Progenitor cell of endocrine pancreas (in vitro differentiated cells): ENCODE measurements around the gene ARHGAP26. TPM values are rescaled to one million over a fixed set of nuclear protein-coding genes. Genes with fewer than 3 reads are reported as not detected.

ENCODE experiments used
- DNase-seq: peaks from one replicate; pipeline ENCODE4 v3.0.0; 2021; ENCODE audit warnings: low spot score; ENCODE audit not compliant: unreplicated experiment
- H3K27ac Mint-ChIP-seq: 2 replicates; pipeline ENCODE4 v1.8.0; 2021; ENCODE audit warnings: mild to moderate bottlenecking, moderate library complexity, mixed read lengths
- H3K27me3 Mint-ChIP-seq: 2 replicates; pipeline ENCODE4 v1.8.0; 2021; ENCODE audit warnings: mixed read lengths
- H3K36me3 Mint-ChIP-seq: 2 replicates; pipeline ENCODE4 v1.8.0; 2022; ENCODE audit warnings: mixed read lengths; ENCODE audit not compliant: insufficient read depth
- H3K4me1 Mint-ChIP-seq: 2 replicates; pipeline ENCODE4 v1.8.0; 2021; ENCODE audit warnings: low read depth, mixed read lengths
- H3K4me3 Mint-ChIP-seq: 2 replicates; pipeline ENCODE4 v1.8.0; 2021; ENCODE audit warnings: low read depth, mild to moderate bottlenecking, moderate library complexity, mixed read lengths
- H3K9me3 Mint-ChIP-seq: 2 replicates; pipeline ENCODE4 v1.8.0; 2021; ENCODE audit warnings: low read depth, mixed read lengths
- CTCF ChIP-seq: fragments of 200-600 bp; sonication (generic); IDR thresholded peaks from one replicate; pipeline ENCODE4 v1.5.0; 2021; ENCODE audit warnings: antibody characterized with exemption, mild to moderate bottlenecking; ENCODE audit not compliant: unreplicated experiment
- total RNA-seq: library from RNA; stranded (reverse); gene quantifications from 2 replicates; pipeline ENCODE4 v1.2.1, GENCODE V29; 2021

Gene ARHGAP26
- total RNA-seq, 1 donor from 2014 or later = 21.3 TPM

GRCh38 chr5:143268388-143268787, 498.2 kb downstream of the ARHGAP26 start:
- Mint-ChIP-seq H3K4me3 (no peak overlapping the region), H3K27ac (no peak overlapping the region), H3K4me1 (peaks cover 7% of the 10 kb centered on the region), H3K36me3 (peaks cover 7% of the 10 kb centered on the region), H3K27me3 (no peaks in the 10 kb centered on the region), H3K9me3 (peaks cover 40% of the 10 kb centered on the region)
- no peak for DNase-seq
- no peak for TF ChIP-seq CTCF

GRCh38 chr5:143271431-143271830, 501.3 kb downstream of the ARHGAP26 start:
- Mint-ChIP-seq H3K4me1 (no peaks in the 10 kb centered on the region), H3K27me3 (no peaks in the 10 kb centered on the region), H3K4me3 (no peak overlapping the region), H3K27ac (no peak overlapping the region), H3K36me3 (peaks cover 6% of the 10 kb centered on the region), H3K9me3 (peaks cover 28% of the 10 kb centered on the region)
- DNase-seq = no peak
- no peak for TF ChIP-seq CTCF

- DNase-seq = no peak
- Mint-ChIP-seq H3K9me3 (peaks cover under 1% of the 10 kb centered on the region), H3K4me3 (no peak overlapping the region), H3K27me3 (no peaks in the 10 kb centered on the region), H3K27ac (no peak overlapping the region), H3K36me3 (no peaks in the 10 kb centered on the region), H3K4me1 (peaks cover 3% of the 10 kb centered on the region)
- TF ChIP-seq CTCF = no peak
Observed at GRCh38 chr5:143274952-143275351, 504.8 kb downstream of the ARHGAP26 start.

GRCh38 chr5:143275512-143276363, 505.6 kb downstream of the ARHGAP26 start:
- Mint-ChIP-seq H3K4me1 (peaks cover 4% of the 10 kb centered on the region), H3K4me3 (no peak overlapping the region), H3K36me3 (no peaks in the 10 kb centered on the region), H3K27me3 (no peaks in the 10 kb centered on the region), H3K27ac (no peak overlapping the region), H3K9me3 (no peaks in the 10 kb centered on the region)
- DNase-seq = no peak
- TF ChIP-seq CTCF = no peak

GRCh38 chr5:143277536-143277935, 507.4 kb downstream of the ARHGAP26 start:
- H3K9me3 Mint-ChIP-seq = no peaks in the 10 kb centered on the region
- no peaks in the 10 kb centered on the region for H3K27me3 Mint-ChIP-seq
- H3K4me3 Mint-ChIP-seq = no peak overlapping the region
- no peak for DNase-seq
- no peak overlapping the region for H3K27ac Mint-ChIP-seq
- no peak for TF ChIP-seq CTCF
- peaks cover 4% of the 10 kb centered on the region for H3K4me1 Mint-ChIP-seq
- H3K36me3 Mint-ChIP-seq = no peaks in the 10 kb centered on the region

Other genes with a start within 250 kb of the ARHGAP26 start
- not detected in 2 replicates for gene FGF1, start 84.3 kb upstream of the ARHGAP26 start, total RNA-seq